SK-N-SH treated with all-trans-retinoic acid at 6 μM for 48 hours (cell line): ENCODE measurements around the gene DHRS1.

ENCODE experiments used
- ZNF565 ChIP-seq: fragments of 450-650 bp; formaldehyde crosslinking; conservative IDR thresholded peaks from 2 replicates; pipeline ENCODE4 v1.5.0; 2020; ENCODE audit warnings: low read depth, mild to moderate bottlenecking, moderate library complexity
- TF ChIP-seq, protein P1 (sequence below): fragments of 250-450 bp; sonication (Bioruptor Pico); IDR thresholded peaks from 2 replicates; pipeline ENCODE4 v1.5.1; 2020; ENCODE audit warnings: low read depth, mild to moderate bottlenecking, moderate library complexity

DNA sequence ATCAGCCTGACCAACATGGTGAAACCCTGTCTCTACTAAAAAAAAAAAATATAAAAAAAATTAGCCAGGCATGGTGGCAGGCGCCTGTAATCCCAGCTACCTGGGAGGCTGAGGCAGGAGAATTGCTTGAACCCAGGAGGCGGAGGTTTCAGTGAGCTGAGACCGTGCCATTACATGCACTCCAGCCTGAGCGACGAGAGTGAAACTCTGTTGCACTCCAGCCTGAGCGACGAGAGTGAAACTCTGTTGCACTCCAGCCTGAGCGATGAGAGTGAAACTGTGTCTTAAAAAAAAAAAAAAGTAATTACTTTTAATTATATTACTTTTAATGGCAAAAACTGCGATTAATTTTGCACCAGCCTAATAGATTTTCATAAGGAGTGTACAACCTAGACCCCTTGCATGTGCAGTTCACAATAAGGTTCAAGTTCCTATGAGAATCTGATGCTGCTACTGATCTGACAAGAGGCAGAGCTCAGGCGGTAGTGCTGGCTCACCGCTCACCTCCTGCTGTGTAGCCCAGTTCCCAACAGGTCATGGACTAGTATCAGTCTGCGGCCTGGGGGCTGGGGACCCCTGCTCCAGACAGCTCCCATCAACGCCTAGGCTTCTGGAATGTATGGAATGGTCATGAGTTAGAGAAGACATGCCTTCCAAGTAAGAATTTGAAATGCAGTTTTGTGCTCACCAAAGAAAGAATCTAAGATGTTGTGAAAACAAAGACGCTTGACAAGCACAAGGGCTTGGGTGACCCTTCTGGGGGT is 21.8 kb upstream of the DHRS1 start:
- TF ChIP-seq ZNF565, result no peak
- TF ChIP-seq, protein P1, sequence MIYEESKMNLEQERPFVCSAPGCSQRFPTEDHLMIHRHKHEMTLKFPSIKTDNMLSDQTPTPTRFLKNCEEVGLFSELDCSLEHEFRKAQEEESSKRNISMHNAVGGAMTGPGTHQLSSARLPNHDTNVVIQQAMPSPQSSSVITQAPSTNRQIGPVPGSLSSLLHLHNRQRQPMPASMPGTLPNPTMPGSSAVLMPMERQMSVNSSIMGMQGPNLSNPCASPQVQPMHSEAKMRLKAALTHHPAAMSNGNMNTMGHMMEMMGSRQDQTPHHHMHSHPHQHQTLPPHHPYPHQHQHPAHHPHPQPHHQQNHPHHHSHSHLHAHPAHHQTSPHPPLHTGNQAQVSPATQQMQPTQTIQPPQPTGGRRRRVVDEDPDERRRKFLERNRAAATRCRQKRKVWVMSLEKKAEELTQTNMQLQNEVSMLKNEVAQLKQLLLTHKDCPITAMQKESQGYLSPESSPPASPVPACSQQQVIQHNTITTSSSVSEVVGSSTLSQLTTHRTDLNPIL (CRISPR knock-in tag), result no peak
